GM21786 (cell line): ENCODE results near the gene FAF2.

Experiments used
- ATAC-seq: cut with Tn5 transposase; IDR thresholded peaks from one replicate; pipeline ENCODE4 v1.9.1; 2021; ENCODE audit not compliant: unreplicated experiment

The FAF2 gene

DNA sequence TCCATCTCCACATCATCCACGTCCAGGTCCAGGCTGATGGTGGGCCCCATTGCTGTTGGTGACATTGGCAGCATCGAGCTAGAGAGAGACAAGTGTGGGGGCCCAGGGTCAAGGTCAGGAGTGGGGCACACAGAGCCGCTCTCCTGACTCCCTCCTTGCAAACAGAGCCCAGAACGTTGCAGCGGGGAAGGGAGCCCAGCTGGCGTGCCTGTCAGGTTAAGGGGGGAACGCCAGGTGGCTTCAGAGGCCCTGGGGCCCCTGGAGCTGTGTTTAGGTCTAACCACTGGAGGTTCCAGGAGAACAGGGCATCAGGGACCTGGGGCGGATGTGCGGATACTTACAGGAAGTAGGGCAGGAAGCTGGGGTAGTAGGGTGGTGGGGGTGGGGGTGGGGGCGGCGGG, 81.6 kb downstream of the FAF2 start:
- ATAC-seq = no peak

DNA sequence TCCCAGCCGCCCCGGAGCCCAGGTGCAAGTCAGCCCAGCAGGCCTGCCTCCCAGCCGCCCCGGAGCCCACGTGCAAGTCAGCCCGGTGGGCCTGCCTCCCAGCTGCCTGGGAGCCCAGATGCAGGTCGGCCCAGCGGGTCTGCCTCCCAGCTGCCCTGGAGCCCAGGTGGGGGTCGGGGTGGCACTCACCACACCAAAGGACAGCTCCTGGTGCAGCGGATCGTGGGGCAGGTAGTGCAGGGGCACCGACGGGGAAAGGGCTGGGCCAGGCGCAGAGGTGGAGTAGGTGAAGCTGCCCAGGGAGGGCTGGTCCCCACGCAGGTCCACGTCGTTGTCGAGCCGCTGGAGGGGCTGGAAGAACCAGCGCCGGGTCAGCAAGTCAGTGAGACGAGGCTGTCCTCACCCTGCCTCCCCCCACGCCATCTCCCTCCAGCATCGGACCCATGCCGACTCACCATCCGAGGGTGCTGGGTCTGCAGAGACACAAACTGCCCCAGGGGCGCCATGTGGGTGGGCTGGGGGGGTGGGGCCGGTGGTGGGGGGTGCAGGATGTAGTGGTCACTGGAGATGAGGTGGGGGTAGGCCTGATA, 82.3 kb downstream of the FAF2 start:
- no peak for ATAC-seq

DNA sequence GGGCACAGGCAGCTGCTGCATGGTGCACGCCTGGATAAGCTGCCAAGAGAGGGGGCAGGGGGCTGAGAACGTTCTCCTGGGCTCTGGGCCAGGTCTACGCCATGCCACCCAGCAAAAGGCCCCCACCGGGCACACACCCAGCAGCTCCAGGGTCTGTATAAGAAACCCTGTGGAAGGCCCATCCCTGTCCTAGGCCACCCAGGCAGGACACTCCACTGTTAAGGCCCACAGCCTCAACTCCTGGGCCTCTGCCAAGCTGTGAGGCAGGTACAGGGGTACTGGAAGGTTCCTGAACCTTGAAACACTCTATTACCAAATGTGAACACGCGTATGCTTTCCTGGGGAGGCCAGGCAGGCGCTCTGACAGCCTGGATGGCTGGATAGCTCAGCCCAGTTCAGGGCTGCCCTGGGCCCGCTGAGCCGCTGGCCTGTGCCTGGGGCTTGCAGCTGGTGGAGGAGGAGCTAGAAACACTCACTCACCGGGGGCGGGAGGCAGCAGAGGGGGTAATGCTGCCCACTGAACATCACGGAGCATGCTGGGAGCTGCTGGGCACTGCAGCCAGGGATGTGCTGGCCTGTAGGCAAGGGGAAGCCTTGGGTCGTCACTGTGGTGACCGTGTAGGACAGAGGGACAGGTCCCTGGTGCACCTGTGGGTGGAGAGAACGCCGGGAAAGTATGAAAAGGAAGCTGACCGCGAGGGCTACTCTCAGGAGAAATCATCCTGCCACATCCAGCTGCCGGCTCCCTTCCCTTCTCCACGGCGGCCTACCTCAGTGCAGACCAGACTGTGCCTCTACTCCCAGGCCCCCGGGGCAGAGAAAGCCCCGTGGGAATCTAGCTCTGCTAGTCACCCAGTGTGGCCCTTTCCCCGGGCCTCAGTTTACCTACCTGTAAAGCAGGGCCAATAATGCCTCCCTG, 83.1 kb downstream of the FAF2 start:
- no peak for ATAC-seq

DNA sequence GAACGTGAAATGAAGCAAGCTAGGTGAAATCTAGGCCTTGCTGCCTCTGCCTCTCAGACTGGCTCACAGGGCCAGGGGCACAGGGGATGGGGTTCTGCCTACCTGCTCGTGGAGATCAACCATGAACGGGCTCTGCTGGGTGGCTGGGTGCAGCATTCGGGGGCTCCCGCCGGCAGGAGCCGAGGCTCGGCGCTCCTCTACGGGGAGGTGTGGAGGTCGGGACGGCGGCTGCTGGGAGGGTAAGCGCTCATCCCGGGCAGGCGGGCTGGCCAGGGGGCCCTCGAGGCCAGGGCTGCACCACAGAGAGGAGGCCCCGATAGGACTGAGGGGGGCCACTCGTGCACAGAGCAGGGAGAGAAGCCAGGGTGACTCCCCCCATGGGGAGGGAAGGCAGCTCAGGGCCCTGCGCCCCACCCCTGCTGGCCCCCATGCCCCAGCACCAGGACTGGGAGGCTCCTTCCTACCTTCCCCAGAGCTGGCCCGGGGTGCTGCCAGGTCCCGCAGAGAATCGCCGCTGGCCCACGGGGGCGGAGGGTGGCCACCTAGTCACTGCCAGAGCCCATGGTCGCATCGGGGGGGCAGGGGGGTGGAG, 83.8 kb downstream of the FAF2 start:
- no peak for ATAC-seq

GRCh38 chr5:176532795-176533194, 84.6 kb downstream of the FAF2 start:
- ATAC-seq = no peak

DNA sequence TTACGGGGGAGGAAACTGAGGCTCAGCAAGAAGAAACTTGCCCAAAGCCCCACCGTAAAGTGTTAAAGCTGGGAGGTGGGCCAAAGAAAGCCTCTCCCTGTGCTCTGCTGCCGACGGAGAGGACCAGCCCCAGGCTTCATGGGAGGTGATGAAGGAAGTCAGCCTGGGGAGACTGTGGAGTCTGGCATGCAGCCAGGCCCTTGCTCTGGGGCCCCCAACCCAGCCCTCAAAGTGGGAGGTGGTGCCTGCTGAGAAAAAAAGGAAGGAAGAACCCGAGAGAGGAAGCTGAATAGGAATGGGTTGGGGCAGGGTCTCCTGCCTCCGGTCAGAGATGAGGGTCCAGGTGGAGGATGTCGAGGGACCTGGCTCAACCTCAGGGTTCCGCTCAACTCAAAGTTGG, 85.2 kb downstream of the FAF2 start:
- ATAC-seq = no peak

GRCh38 chr5:176533894-176534611, 85.9 kb downstream of the FAF2 start:
- ATAC-seq = no peak

- ATAC-seq = no peak
Measured at GRCh38 chr5:176534640-176535039, 86.5 kb downstream of the FAF2 start.

GRCh38 chr5:176535101-176535663, 87.0 kb downstream of the FAF2 start:
- ATAC-seq = no peak

- no peak for ATAC-seq
Measured at GRCh38 chr5:176535664-176536131, 87.5 kb downstream of the FAF2 start.

GRCh38 chr5:176536132-176536901, 88.1 kb downstream of the FAF2 start:
- ATAC-seq = peak; percentile 21

GRCh38 chr5:176536902-176537553, 88.8 kb downstream of the FAF2 start, which contains the start of gene RNF44:
Gene RNF44, minus strand, starts transcription at chr5:176537402. Its CDS starts 4,930 bp downstream, at chr5:176532472.
- ATAC-seq = peak; percentile 43

- peak; percentile 64 for ATAC-seq
Measured at GRCh38 chr5:176537554-176538229, 89.5 kb downstream of the FAF2 start.

DNA sequence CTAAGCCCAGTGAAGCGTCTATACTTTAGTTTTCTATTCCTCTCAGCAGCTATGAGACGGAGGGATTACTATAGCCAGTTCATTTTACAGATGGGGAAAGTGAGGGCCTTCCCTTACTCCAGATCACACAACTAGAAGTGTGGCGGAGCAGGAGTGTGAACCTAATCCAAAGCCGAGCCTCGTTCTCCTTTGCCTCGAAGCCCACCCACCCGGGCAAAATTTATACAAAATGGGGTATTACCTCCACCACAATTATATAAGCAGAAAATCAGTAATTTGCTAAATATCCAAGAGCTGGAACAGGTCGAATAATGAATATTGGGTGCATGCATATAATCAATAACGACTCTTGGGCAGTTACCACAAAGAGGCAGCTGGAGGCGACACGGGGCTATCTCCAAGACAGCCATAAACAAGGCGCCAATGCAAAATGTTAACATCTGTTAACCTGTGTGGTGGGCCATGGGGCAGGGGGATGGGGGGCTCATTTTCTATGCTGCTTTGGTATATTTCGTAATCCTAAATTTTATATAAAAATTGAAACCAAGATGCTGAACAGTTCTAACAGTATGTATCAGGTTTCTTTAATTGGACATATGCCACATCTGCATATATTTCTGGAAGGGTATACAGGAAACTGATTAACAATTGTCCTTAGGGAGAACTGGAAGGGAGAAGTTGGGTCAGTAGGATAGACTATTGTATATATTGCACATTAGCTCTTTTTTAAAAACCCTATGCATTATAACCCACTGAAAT, 90.2 kb downstream of the FAF2 start:
- no peak for ATAC-seq

DNA sequence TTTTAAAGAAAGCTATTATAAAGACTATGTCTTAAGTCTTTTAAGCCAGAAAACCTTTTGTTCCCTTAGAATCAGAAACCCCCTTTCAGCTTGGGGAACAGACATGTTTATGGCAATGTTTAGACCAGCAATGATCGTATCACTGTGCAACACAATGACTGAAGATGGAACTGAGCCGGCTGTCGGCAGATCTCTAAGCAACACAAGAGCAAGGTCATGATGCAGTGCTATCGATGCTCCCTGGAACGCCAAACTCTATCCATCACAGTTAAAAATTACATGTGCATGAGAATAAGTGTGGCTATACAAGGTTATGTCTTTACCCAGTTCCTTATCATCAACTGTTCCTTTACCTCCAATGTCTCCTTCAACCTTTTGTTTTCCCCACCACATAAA, 90.8 kb downstream of the FAF2 start:
- no peak for ATAC-seq

DNA sequence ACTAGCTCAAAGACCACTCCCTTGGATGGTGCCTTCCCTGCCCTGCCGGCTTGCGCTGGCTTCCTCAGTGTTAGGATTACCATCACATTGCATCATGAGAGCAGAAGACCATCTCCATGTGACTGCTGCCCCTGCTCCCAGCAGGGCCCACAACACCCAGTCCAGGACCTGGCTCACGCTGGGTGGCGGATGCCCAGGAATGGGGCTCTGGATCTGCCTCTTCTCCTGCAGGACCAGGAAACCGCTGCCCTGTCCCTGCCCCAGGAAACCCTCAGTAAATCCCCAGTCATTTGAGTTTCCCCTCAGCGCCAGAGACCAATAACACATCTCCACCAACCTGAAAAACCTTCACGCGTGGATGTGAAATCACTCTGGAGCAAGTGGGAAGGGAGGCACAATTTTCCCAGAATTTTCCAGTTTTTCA, 92.3 kb downstream of the FAF2 start:
- no peak for ATAC-seq

GRCh38 chr5:176540956-176541337, 92.8 kb downstream of the FAF2 start:
- no peak for ATAC-seq
